Measurements from ENCODE around the gene PTOV1.
A peak's percentile ranks its signal among the peaks of the same experiment; 100 is the strongest.

PTOV1 gene

GRCh38 chr19:49837009-49837310 lies 14.0 kb upstream of the PTOV1 start:
- H3K27ac ChIP-seq, result no peak overlapping the region
- no peak for TF ChIP-seq CTCF (IDR thresholded peaks at IDR 0.05)
- TF ChIP-seq ZFX (IDR thresholded peaks at IDR 0.05; ENCODE audit: borderline replicate concordance), result no peak

GRCh38 chr19:49837425-49837824 lies 13.5 kb upstream of the PTOV1 start:
- TF ChIP-seq CTCF (IDR thresholded peaks at IDR 0.05) (no peak), ZFX (IDR thresholded peaks at IDR 0.05; ENCODE audit: borderline replicate concordance) (no peak)

GRCh38 chr19:49838885-49839588 lies 11.9 kb upstream of the PTOV1 start:
- TF ChIP-seq ZFX (IDR thresholded peaks at IDR 0.05; ENCODE audit: borderline replicate concordance), result no peak
- no peak for TF ChIP-seq CTCF (IDR thresholded peaks at IDR 0.05)
- H3K27ac ChIP-seq, result 0 out of 2 replicates have a peak overlapping the region, but pooled peaks have one; percentile 7

More at GRCh38 chr19:49837425-49837824, 13.5 kb upstream of the PTOV1 start:
- H3K27ac ChIP-seq, result no peak overlapping the region

- H3K27ac ChIP-seq, result 0 out of 2 replicates have a peak overlapping the region, but pooled peaks have one; percentile 7
- TF ChIP-seq ZFX (IDR thresholded peaks at IDR 0.05; ENCODE audit: borderline replicate concordance) (no peak), CTCF (IDR thresholded peaks at IDR 0.05) (no peak)
Measured at GRCh38 chr19:49839713-49840112, 11.2 kb upstream of the PTOV1 start.

GRCh38 chr19:49840321-49840720 lies 10.6 kb upstream of the PTOV1 start:
- TF ChIP-seq CTCF (IDR thresholded peaks at IDR 0.05) (no peak), ZFX (IDR thresholded peaks at IDR 0.05; ENCODE audit: borderline replicate concordance) (no peak)

GRCh38 chr19:49840736-49841249 lies 10.2 kb upstream of the PTOV1 start:
- TF ChIP-seq CTCF (IDR thresholded peaks at IDR 0.05), result no peak
- no peak for TF ChIP-seq ZFX (IDR thresholded peaks at IDR 0.05; ENCODE audit: borderline replicate concordance)
- no peak overlapping the region for H3K27ac ChIP-seq

More at GRCh38 chr19:49840321-49840720, 10.6 kb upstream of the PTOV1 start:
- no peak overlapping the region for H3K27ac ChIP-seq

GRCh38 chr19:49843265-49843664 lies 7.7 kb upstream of the PTOV1 start:
- H3K27ac ChIP-seq, result no peak overlapping the region

More at GRCh38 chr19:49843265-49843664, 7.7 kb upstream of the PTOV1 start:
- TF ChIP-seq CTCF (IDR thresholded peaks at IDR 0.05) (no peak), ZFX (IDR thresholded peaks at IDR 0.05; ENCODE audit: borderline replicate concordance) (no peak)

Measured in 22Rv1 (cell line).